Fibroblast of the conjunctiva (primary cell): ENCODE measurements around the gene SLF2.

ENCODE experiments used
- DNase-seq: peaks from one replicate; pipeline ENCODE4 v3.0.0-alpha.2; 2010; ENCODE audit warnings: low read depth

The SLF2 gene

DNA sequence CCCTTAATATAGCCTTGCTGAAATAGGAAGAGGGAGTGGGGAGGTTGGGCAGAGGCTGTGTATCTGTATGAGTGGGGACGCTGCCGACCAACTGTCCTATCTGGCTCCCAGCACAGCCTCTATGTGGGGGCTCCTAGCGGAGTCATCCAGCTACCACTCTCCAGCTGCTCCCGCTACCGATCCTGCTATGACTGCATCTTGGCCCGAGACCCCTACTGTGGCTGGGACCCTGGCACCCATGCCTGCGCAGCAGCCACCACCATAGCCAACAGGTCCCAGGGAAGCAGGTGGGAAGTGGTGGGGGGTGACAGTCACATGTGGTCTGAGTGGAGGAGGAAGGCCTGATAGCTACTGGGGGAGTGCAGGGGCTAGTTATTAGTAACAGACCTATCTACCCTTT is 67.9 kb downstream of the SLF2 start:
- DNase-seq, result no peak

DNA sequence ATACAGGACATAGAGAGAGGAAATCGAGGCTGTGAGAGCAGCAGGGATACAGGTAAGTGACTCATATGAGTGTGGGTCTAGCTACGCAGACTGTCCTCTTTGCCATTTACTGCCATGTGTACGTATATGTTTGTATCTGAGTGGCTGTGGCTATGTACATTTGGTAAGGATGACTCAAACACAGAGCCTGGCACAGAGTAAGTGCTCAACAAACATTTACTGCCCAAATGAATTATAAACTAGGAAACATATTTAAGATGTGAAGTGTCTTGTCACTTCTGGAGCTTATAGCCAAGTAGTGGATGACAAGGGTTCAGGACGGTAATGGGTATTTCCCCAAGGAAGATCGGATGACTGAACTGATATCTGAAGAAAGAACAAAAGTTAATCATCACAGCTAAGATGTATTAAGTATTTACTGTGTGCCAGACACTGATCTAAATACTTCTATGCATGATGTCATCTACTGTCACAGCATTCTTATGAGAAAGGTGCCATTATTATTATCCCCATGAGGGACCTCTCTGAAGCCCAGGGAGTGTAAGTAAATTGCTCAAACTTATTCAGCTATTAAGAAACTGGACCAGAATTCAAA is 68.5 kb downstream of the SLF2 start:
- no peak for DNase-seq

DNA sequence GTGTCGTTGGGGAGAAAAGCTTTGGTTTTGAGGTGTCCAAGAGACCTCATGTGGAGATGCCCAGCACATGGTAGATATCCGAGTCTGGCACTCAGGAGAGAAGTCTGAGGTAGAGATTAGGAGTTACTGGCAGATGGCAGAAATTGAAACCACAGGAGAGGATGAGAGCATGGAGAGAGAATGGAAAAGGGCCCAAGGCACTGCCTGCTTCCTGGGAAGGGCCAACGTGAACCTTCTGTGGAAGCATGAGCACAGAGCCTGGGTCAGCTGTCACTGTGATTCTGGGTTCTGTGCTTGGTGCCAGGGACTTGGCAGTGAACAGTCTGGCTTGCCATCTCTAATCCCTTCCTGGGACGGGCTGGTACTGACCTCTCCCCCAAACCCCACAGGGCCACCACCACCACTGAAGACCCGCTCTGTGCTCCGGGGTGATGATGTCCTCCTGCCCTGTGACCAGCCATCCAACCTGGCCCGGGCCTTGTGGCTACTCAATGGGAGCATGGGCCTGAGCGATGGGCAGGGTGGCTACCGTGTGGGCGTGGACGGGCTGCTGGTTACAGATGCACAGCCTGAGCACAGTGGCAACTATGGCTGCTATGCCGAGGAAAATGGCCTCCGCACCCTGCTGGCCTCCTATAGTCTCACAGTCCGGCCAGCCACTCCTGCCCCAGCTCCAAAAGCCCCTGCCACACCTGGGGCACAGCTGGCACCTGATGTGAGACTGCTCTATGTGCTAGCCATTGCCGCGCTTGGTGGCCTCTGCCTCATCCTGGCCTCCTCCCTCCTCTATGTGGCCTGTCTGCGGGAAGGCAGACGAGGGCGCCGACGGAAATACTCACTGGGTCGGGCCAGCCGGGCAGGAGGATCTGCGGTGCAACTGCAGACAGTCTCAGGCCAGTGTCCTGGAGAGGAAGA is 70.4 kb downstream of the SLF2 start:
- DNase-seq, result no peak

DNA sequence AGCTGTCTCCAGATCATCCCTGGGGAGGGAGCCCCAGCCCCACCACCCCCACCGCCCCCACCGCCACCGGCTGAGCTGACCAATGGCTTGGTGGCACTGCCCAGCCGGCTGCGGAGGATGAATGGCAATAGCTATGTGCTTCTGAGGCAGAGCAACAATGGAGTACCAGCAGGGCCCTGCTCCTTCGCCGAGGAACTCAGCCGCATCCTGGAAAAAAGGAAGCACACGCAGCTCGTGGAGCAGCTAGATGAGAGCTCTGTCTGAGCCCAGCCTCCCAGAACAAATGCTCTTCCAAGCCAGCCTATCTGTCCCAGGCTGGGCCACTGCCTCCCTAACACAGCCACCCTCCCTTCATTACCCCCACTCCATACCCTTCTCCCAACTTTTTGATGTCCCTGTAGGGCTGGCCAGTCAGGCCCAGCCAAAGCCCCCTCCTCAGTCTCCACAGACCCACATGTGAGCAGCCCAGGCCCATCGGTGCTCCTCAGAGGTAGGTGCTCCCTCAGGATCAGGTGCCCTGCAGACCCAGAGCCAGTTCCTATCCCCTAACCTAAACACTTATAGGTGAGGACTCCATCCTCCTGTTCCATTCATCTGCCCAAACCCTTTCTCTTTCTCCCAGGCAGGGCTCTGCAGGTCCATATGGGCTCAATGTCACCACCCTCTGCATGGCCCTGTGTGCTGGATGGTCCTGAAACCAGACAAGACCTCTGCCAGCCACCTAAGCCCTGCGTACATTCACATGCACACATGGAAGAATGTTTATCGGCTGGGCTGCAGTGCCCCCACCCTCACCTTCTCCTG is 71.3 kb downstream of the SLF2 start:
- DNase-seq, result no peak

DNA sequence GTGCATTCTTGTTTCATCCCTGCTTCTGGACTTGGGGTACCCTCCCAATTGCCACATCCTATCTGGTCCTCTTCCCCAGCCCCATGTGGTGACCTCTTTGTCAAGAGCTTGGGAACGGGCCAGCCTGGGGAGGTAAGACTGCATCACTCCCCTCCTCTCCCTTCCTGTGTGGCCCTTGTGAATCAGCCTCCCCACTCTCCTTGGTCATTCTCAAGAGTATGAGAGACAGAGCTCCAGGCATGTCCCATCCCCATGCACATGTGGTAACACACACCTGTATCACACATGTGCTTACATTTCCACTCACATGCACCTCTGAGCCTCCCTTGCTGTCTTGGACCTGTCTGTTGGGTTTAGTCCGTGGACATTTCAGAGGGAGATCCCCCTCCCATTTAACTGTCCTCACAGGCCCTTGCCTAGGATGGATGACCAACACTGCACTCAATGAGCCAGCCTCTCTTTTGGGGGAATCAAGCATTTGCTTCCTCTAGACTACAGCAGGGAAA is 72.0 kb downstream of the SLF2 start:
- DNase-seq, result no peak

DNA sequence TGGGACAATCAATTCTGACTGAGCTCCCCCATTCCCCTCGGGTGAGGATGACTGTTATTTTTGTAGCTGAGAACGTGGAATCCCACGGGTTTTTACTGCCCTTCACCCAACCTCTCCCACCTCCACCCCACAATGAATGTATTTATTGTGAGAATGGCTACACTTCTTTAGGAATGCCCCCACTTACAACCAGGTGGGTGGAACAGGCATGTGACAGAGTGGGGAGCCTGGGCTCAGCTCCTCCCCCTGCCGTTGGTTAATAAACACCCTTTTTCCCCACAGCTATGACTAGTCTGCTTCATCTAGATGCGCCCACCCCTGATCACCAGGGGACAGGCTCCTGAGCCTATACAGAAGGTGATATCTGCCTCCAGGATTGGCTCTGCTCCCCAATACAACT is 72.6 kb downstream of the SLF2 start:
- DNase-seq, result no peak

DNA sequence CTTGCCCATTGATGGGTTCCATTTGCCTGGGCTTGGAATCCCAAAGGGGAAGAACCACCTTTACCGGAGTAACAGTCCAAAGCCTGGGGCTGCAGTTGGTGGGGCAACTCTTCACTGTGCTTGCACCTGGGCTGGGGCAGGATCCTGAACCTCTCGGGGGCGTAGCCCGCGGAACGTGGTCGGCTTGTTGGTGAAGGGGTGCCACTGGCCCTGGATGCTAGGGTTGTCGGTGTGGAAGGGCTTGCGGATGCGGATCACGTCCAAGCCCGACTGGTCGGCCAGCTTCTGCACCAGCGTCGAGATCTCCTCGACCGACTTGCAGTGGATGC is 73.8 kb downstream of the SLF2 start:
- no peak for DNase-seq

DNA sequence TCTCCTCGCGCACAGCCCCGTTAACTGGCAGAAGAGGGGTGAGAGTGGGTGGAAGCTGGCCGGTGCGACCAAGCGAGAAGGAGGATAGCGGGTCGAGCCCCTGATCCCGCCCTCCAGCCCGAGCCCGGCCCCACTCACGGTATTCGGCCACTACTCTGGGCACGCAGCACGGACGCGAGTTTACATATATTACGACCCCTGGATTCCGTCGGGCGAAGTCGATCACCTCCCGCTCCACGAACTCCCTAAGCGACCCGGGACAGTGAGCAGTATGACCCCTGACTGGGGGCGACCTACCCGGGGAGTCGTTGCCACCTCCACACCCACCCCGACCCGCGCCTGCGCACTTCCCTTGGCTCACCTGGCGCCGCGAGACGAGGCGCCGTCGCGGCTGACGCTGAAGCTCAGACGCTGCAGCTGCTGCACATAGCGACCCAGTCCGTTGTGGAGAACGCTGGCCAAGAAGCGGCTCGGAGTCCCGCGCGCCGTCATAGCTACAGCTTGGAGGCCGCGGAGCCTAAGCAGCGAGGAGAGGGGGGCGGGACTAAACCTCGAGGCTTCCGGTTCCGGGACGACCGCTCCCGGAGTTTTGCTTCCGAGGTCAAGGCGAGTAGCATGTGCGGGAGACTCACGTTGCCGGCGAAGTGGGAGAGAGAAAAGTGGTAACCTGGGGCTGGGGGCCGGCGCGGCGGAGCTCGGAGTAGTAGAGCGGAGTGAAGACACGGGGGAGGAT is 74.4 kb downstream of the SLF2 start, which contains the start of the genes MRPL43 and TWNK:
MRPL43 (minus strand) TSS at position 546 of the 733 bp plus-strand sequence; CDS start at position 492, 54 bp downstream.
TWNK (plus strand) TSS at position 592 of the 733 bp plus-strand sequence. CDS start 668 bp downstream, outside the sequence.
- DNase-seq, result no peak

DNA sequence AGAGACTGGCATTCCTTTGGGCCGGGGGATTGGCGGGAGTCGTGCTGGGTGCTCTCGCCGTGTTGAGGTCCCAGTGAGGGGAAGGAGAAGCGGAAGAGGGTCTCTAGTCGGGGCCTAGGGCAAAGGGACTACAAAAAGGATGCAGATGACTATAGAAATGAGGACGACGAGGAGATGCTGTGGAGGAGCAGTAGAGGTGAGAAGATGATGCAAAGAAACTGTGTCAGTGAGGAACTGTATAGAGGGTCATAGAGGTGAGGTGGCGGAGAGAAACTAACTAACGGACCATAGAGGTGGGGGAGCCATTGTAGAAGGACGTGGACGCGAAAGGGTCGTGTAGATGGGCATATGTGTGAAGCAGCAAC is 74.9 kb downstream of the SLF2 start:
- no peak for DNase-seq

DNA sequence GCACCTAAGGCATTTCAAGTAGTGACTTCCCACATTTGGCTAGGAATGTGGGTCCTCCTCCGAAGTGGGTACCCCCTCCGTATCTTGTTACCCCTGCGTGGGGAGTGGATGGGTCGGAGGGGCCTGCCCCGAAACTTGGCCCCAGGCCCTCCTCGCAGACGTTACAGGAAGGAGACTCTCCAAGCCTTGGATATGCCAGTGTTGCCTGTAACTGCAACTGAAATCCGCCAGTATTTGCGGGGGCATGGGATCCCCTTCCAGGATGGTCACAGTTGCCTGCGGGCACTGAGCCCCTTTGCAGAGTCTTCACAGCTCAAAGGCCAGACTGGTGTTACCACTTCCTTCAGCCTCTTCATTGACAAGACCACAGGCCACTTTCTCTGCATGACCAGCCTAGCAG is 75.4 kb downstream of the SLF2 start:
- DNase-seq, result no peak

DNA sequence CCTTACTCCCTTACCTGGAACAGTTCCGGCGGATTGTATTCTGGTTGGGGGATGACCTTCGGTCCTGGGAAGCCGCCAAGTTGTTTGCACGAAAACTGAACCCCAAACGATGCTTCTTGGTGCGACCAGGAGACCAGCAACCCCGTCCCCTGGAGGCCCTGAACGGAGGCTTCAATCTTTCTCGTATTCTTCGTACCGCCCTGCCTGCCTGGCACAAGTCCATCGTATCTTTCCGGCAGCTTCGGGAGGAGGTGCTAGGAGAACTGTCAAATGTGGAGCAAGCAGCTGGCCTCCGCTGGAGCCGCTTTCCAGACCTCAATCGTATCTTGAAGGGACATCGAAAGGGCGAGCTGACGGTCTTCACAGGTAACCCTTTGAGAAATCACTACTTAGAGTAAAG is 76.3 kb downstream of the SLF2 start:
- DNase-seq, result no peak

DNA sequence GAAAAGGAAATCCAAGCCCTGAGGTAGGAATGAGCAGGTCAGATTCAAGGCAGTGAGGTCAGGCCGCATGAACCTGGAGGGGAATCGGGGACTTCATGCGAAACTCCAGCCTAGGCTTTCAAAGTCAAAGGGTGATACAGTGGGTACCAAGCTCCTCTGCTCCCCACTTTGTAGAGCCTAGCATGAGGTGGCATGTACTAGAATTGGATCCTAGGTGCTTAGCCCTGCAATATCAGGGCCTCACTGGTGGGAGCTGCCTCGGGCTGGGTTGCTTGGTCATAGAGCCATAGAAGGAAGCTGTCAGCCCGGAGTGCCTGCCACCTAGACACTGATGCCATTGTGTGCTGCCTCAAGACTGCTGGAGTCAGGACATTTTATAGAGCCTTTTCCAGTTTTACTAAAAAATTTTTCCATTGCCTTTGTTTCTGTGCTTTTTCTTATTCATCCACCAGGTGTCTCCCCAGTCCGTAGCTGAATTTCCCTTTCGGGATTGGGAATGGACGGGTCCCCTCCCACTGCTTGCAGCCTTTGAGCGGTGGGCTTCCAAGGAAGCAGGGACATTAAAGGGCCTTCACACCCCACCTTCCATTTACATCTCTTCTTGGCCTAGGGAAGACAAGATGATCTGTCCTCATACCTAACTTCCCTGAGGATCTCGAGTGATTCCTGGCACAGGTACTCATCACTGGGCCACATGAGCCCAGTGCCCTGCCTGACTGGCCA is 81.4 kb downstream of the SLF2 start:
- no peak for DNase-seq

DNA sequence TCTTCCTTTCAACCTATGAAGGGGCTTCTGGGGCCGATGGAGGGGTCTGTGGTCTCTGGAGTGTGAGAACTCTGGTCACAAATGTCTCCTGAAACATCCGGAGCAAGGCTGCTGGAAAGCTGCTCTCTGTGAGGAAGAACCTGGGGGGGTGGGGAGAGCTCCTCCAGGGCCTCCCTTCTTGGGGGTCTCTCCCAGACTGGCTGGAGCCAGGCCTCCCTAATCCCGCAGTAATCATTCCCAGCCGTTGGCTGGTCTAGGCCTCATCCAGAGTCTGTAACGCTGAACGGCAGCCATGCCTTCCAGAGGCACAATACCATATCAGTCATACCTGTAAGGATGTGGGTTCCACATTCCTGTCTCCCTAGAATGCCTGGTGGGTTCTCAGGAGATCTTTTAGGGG is 82.4 kb downstream of the SLF2 start:
- DNase-seq, result no peak

DNA sequence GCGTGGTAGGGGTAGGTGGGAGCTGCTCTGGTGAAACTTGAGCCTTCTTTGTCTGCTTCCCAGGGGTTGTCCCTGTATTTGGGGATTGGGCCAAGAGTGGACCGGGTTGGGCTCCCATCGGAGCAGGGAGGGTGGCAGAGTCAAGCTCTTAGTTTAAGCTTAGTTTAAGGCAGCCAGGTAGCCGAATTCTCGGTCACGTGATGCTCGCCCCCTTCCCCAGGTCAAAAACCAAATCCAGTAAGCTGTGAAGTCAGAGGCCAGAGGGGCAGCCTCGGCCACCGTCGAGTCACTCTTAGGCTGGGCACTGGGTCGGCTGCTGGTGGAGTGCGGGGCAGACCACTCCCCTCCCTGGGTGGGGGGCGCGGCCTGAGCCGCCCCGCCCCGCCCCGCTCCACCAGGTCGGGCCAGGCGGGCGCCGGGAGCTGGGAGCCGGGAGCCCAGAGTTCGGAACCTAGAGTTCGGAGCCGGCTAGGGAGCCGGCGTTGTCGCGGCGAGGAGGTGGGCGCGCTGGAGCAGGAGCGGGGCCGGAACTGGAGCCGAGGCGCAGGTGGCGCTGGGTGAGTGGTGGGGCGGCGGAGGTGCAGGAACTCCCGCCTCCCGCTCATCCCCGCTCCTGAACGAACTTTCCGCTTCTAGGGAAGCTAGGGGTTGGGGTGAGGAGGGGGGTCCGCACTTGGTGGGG is 84.1 kb downstream of the SLF2 start:
- no peak for DNase-seq

DNA sequence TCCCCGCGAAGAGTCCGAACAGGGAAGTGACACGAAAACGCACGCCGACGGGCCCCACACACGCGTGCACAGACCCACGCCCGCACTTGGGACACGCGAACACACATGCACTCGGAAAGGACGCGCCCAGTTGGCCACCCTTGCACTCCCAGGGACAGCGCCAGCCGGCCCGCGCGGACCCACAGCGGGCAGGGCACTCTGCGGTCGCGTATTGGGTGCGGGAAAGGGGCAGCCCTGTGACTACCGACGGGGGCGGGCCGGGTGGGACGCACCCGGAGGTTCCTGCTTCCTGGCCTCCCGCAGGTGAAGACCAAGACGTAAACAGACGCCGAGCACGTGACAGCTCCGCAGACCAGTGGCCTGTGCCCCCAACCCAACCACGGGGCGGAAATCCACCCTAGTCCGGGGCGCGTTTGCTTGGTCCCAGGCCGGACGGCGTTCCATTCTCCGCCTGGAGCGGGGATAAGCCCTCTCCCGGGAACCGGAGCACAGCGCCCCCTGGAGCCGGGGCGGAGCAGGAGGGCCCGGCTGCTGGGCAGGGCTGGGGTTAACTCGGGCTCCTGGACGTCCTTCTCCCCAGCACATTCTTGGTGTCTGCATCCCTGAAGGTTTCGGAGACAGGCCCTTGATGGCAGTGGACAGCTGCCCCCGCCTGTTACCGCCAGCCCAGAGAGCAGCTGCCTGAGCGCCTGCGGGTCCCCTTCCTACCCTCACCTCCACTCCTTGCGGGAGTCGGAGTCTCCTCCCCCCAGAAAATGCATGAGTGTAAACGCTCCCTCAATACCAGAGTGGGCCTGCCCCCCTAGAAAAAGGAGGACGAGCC is 84.8 kb downstream of the SLF2 start:
- no peak for DNase-seq

DNA sequence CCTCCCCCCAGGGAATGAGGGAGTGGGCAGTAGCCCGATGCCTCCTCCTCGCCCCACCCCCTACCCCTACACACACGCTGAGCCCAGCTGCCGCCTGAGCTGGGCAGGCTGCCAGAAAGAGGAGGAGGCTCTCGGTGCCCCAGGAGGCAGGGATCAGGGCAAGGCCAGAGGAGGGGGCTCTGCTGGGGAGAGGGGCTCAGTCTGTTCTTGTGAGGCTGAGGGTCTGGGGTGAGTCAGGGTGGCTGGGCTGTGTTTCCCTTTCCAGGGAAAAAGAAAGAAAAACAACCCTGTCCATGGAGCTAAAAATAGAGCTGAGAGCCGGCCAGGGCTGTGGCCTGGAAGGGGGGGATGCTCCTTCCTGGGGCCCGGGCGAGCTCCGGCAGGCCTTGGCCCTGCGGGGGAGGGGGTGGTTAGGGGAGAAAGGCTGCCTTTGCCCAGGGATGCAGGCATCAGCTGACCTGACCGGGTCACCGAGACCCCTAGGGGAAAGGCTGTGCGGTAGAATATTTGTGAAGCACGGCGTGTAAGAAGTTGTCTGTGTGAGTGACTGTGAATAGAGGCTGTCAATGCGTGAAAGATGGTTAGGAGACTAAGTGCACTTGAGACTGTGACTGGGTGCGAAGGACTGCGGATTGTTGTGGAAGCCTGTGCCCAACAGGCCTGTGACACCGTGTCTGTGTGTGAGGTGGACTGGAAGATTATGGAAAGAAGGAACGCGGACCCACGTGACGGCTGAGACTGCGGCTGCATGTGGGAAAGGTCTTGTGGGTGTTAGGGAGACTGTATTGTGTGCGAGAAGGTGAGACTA is 85.6 kb downstream of the SLF2 start:
- peak; percentile 75 for DNase-seq

DNA sequence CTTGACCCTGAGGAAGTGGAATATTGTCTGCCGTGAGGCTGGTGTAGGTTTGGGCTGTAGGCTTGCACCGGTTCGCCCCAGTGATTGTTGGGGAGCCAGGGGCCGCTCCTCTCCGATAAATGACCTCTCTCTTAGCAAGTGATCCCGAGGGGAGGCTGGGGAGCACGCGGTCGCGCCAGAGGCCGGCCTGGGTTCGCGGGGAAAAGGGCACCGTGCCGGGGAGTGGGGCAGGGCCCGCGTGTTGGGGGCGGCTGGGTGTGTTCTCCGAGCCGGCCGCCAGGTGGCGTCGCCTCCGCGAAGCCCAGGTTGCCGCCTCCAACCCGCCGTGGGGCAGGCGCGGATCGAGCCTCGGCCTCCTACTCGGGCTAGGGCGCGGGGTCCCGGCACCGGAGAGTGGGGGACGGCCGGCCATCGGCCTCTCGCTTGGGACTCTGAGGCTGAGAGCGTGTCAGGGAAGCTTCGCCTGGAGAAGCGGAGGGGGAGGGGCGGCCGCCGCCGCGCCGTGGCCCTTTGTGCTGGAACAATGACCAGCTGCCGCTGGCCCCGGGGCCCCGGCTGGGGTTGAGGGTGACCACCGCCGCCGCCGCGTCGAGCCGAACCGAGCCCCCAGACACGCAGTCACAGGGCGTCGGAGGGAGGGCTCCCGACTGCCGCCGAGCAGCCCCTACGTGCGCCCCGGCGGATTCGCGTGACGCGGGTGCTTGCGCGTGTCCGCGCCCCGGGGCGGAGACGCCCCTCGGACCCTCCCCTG is 86.4 kb downstream of the SLF2 start:
- DNase-seq, result no peak

DNA sequence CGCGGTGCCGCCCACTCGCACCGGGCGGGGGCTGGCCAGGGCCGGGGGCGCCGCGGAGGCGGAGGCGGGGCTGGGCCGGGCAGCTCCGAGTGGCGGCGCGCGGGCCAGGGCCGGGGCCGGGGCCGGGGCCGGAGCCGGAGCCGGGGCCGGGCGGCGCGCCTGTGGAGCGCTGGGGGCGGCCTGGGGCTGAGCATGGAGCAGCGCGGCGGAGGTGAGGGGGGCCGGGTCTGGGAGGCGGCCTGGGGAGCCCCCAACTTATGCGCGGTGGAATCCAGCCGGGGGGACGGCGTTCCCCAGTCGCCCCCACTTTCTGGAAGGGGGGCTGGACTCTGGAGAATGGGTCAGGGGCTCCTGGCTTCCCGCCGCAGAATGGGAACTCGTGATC is 87.0 kb downstream of the SLF2 start, which contains the start of gene LZTS2:
LZTS2 (plus strand) TSS at position 67 of the 385 bp plus-strand sequence. CDS start 2,731 bp downstream, outside the sequence.
- no peak for DNase-seq
